ENCODE results near the gene CSE1L.

DNA sequence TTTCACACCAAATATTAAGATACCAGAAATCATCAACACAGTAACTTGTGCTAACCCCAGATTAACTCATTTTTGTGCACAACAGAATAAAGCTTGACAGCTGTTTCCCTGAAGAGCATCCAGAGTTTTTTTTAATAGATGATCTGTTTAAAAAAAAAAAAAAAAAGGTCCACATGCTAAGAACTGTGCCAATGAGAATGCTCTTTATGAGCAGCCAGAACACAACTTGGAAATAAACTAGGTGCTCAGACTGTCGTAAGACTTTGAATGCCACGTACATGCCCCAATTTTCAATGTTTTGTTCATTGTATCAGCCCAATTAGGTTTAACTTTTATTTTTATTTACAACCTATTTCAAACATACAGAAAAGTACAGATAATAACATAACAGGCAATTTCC, 94.7 kb downstream of the CSE1L start:
- TF ChIP-seq, protein P1, sequence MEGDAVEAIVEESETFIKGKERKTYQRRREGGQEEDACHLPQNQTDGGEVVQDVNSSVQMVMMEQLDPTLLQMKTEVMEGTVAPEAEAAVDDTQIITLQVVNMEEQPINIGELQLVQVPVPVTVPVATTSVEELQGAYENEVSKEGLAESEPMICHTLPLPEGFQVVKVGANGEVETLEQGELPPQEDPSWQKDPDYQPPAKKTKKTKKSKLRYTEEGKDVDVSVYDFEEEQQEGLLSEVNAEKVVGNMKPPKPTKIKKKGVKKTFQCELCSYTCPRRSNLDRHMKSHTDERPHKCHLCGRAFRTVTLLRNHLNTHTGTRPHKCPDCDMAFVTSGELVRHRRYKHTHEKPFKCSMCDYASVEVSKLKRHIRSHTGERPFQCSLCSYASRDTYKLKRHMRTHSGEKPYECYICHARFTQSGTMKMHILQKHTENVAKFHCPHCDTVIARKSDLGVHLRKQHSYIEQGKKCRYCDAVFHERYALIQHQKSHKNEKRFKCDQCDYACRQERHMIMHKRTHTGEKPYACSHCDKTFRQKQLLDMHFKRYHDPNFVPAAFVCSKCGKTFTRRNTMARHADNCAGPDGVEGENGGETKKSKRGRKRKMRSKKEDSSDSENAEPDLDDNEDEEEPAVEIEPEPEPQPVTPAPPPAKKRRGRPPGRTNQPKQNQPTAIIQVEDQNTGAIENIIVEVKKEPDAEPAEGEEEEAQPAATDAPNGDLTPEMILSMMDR (IDR thresholded peaks at IDR 0.05): no peak
- TF ChIP-seq POLR2A (IDR thresholded peaks at IDR 0.05): no peak

Data from adrenal gland (tissue), 5 donors.